Liver (tissue), 3 donors: ENCODE results near the gene C16orf74.

Experiments used
- ATF3 ChIP-seq: IDR thresholded peaks from 2 replicates; pipeline ENCODE4 v1.6.1; 2016; ENCODE audit warnings: antibody characterized with exemption
- CTCF ChIP-seq: fragments of 150-350 bp; IDR thresholded peaks from 2 replicates; pipeline ENCODE4 v1.5.1; 2017; ENCODE audit warnings: improper control_type of control experiment, low read depth, low read length; ENCODE audit not compliant: missing input control
- EGR1 ChIP-seq, 2 donors: IDR thresholded peaks; 2 replicates each; pipeline ENCODE4 v1.6.1; 2016 to 2018; ENCODE audit warnings: antibody characterized with exemption in 2 of 2, low read depth in 2 of 2
- FOXA2 ChIP-seq: IDR thresholded peaks from 2 replicates; pipeline ENCODE4 v1.6.1; 2016; ENCODE audit warnings: antibody characterized with exemption
- GABPA ChIP-seq, 2 donors: IDR thresholded peaks in 1 of 2; conservative IDR thresholded peaks in 1 of 2; 2 replicates each; pipeline ENCODE4 v1.6.1; 2016; ENCODE audit warnings: antibody characterized with exemption in 2 of 2, mild to moderate bottlenecking in 1 of 2, moderate library complexity in 1 of 2
- HNF4G ChIP-seq: IDR thresholded peaks from 2 replicates; pipeline ENCODE4 v1.6.1; 2016; ENCODE audit warnings: antibody characterized with exemption
- RAD21 ChIP-seq, 2 donors: IDR thresholded peaks; 2 replicates each; pipeline ENCODE4 v1.6.1; 2016; ENCODE audit warnings: antibody characterized with exemption in 2 of 2, mild to moderate bottlenecking in 2 of 2
- REST ChIP-seq: IDR thresholded peaks from 2 replicates; pipeline ENCODE4 v1.6.1; 2016; ENCODE audit warnings: antibody characterized with exemption, mild to moderate bottlenecking
- SP1 ChIP-seq: IDR thresholded peaks from 2 replicates; pipeline ENCODE4 v1.6.1; 2018; ENCODE audit warnings: antibody characterized with exemption, mild to moderate bottlenecking
- TAF1 ChIP-seq: conservative IDR thresholded peaks from 2 replicates; pipeline ENCODE4 v1.6.1; 2016; ENCODE audit warnings: antibody characterized with exemption, mild to moderate bottlenecking
- YY1 ChIP-seq: IDR thresholded peaks from 2 replicates; pipeline ENCODE4 v1.6.1; 2016; ENCODE audit warnings: antibody characterized with exemption, mild to moderate bottlenecking
- ZBTB33 ChIP-seq: IDR thresholded peaks from 2 replicates; pipeline ENCODE4 v1.6.1; 2016; ENCODE audit warnings: antibody characterized with exemption
- donor health status: healthy.
- donor health status: healthy.

- TF ChIP-seq FOXA2 (no peak), CTCF (no peak), ATF3 (no peak), GABPA (IDR thresholded peaks at IDR 0.05 in 1 of 2, conservative IDR thresholded peaks at IDR 0.05 in 1 of 2) (no peak), REST (no peak), SP1 (no peak), RAD21 (IDR thresholded peaks at IDR 0.05) (no peak), TAF1 (no peak), ZBTB33 (no peak), EGR1 (IDR thresholded peaks at IDR 0.05; ENCODE audit: low read depth in 2 of 2) (no peak), YY1 (no peak), HNF4G (no peak)
These were observed 22.1 kb upstream of the C16orf74 start for GRCh38 chr16:85773044-85773443.
